ENCODE results near the gene ADAM10. TPM values are rescaled to one million over a fixed set of nuclear protein-coding genes. Genes with fewer than 3 reads are reported as not detected.

The ADAM10 gene
- total and polyA plus RNA-seq, 2 of the 4 experiments (the other 2 are of a cell fraction), result 110 to 185 TPM

DNA sequence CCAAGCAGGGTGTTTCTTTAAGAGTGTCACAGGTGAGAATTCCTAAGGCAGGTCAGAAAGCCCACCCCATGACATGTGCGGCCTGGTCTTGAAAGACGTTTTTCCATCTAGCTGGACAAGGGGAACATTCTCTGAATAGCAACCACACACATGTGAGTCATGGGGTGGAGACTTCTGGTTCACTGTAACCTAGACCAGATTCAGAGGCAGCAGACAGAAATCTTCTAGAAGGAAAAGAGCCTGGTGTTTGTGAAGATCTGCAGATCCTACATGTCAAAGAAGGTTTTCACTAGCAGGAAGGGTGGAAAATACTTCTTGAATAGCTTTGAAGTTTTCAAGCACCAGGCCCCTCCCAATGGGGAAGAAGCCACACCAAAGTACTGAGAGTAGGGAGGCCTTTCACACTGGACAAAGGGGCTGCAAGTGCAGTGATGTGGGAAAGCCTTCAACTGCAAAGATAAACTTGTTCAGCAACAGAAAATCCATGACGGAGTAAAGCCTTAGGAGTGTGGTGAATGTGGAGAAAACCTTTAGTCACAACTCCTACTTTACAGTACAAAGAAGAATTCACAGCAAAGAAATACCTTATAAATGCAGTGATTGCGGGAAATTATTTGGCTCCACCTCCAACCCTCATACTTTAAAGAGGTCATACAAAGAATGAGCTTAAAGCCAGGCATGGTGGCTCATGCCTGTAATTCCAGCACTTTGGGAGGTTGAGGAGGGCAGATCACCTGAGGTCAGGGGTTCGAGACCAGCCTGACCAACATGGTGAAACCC, 17.6 kb downstream of the ADAM10 start:
- H3K4me2 ChIP-seq (ENCODE audit: low read depth, low read length), result peak overlapping the region; percentile 73; the same call in 1 of the 2 replicates
- H2BK120ac ChIP-seq (ENCODE audit: low read depth, low read length), result peak overlapping the region; percentile 47
- in situ Hi-C loops (cut with MboI; ENCODE audit: low sequenced_read_pairs) (no loop called here), intact Hi-C loops (cut with micrococcal nuclease) (no loop called here), dilution Hi-C loops (cut with HindIII; ENCODE audit: low sequenced_read_pairs, unreplicated experiment) (no loop called here)
- H3K4me3 ChIP-seq (ENCODE audit: insufficient read depth, low read depth, low read length), result no peak overlapping the region
- ChIA-PET CTCF (interaction anchor here (0.7 kb wide), 1 partner anchor 272 kb away, joined by 3 read pairs; no protein-coding TSS in a partner anchor), POLR2A (ENCODE audit: unreplicated experiment) (no interaction called here)
- ATAC-seq (ENCODE audit: low read depth) (peak; percentile 88), DNase-seq (peak; percentile 77)
- H3K14ac ChIP-seq (replicated peaks; ENCODE audit: low read depth, low read length), result peak overlapping the region; percentile 36; the same call in 1 of the 2 replicates
- H2BK15ac ChIP-seq (ENCODE audit: low read depth, low read length), result peak overlapping the region; percentile 49; the same call in 1 of the 3 replicates
- BruUV-seq (replicated peaks), result no TSS peak
- peak overlapping the region; percentile 36; the same call in 1 of the 2 replicates for H4K91ac ChIP-seq (ENCODE audit: insufficient read depth, low read depth, low read length)
- peak overlapping the region; percentile 21; the same call in 1 of the 2 replicates for H3K18ac ChIP-seq (ENCODE audit: low read depth, low read length)
- H3K36me3 ChIP-seq (ENCODE audit: control insufficient read depth, insufficient read depth, low read length), result peaks cover 3% of the 10 kb centered on the region; the same call in 1 of the 2 replicates
- 0 out of 2 replicates have a peak overlapping the region, but pooled peaks have one; percentile 35 for H3K23ac ChIP-seq (ENCODE audit: low read depth, low read length)
- H3K9me3 ChIP-seq (ENCODE audit: control insufficient read depth, insufficient read depth, low read length), result no peaks in the 10 kb centered on the region
- H3K27ac ChIP-seq (ENCODE audit: insufficient read depth, low read length), result peak overlapping the region; percentile 58
- peak overlapping the region in 1 of 2 experiments; percentile 6; a peak in 1 of 4 replicates for H4K8ac ChIP-seq (ENCODE audit: low read depth in 2 of 2, low read length in 2 of 2)
- H3K9ac ChIP-seq (ENCODE audit: low read depth, low read length), result no peak overlapping the region
- no peak overlapping the region for H4K5ac ChIP-seq (ENCODE audit: low read depth, low read length)
- peaks cover 8 to 74% of the 10 kb centered on the region in 2 experiments; a peak in 3 of 4 replicates for H3K79me1 ChIP-seq (ENCODE audit: low read depth in 1 of 2, low read length in 2 of 2)
- peaks cover 66% of the 10 kb centered on the region for H4K20me1 ChIP-seq (ENCODE audit: insufficient read depth, low read length)
- peaks cover 8% of the 10 kb centered on the region for H3K4me1 ChIP-seq (ENCODE audit: control insufficient read depth, insufficient read depth, low read length)
- H2AK5ac ChIP-seq (ENCODE audit: low read depth, low read length), result peak overlapping the region; percentile 85
- peak overlapping the region; percentile 57; the same call in 1 of the 2 replicates for H2BK20ac ChIP-seq (ENCODE audit: low read depth, low read length)
- peak; percentile 35; the same call in 1 of the 2 replicates for TF ChIP-seq FOS (IDR thresholded peaks at IDR 0.05; ENCODE audit: low read depth, low read length)
- TF ChIP-seq SMC3 (IDR thresholded peaks at IDR 0.05; ENCODE audit: low read depth, low read length), result no peak
- H3K9me1 ChIP-seq (ENCODE audit: insufficient read depth, low read length), result peaks cover 12% of the 10 kb centered on the region
- H3K56ac ChIP-seq (ENCODE audit: extremely low read depth, insufficient read depth, low read length), result peak overlapping the region; percentile 32
- H2AFZ ChIP-seq (replicated peaks; ENCODE audit: low read length, poor library complexity), result peak overlapping the region; percentile 69
- peak overlapping the region; percentile 49 for H3K4ac ChIP-seq (ENCODE audit: low read depth, low read length)
- peak overlapping the region; percentile 44 for H2AK9ac ChIP-seq (replicated peaks; ENCODE audit: low read depth, low read length, poor library complexity)
- H2BK5ac ChIP-seq (ENCODE audit: low read depth, low read length, poor library complexity, severe bottlenecking), result peak overlapping the region; percentile 85
- WGBS, 2 experiments (ENCODE audit: extremely low coverage in 2 of 2, insufficient read length in 1 of 2), result no CpG with 5 or more reads among the region's 5 CpGs
- H3K27me3 ChIP-seq (ENCODE audit: control insufficient read depth, insufficient read depth, low read length), result no peaks in the 10 kb centered on the region
